ENCODE measurements around the gene EPHA5.

EPHA5 gene

GRCh38 chr4:65498606-65499005 lies 171.7 kb downstream of the EPHA5 start:
- no peak for DNase-seq (ENCODE audit: low read depth in 2 of 2)

- DNase-seq (ENCODE audit: low read depth in 2 of 2) = no peak
Observed at GRCh38 chr4:65495439-65495838, 174.8 kb downstream of the EPHA5 start.

GRCh38 chr4:65482410-65482809 lies 187.9 kb downstream of the EPHA5 start:
- no peak for DNase-seq (ENCODE audit: low read depth in 2 of 2)

GRCh38 chr4:65472531-65472930 lies 197.8 kb downstream of the EPHA5 start:
- no peak for DNase-seq (ENCODE audit: low read depth in 2 of 2)

GRCh38 chr4:65467068-65467680 lies 203.1 kb downstream of the EPHA5 start:
- no peak for DNase-seq (ENCODE audit: low read depth in 2 of 2)

- no peak for DNase-seq (ENCODE audit: low read depth in 2 of 2)
Observed at GRCh38 chr4:65461781-65462180, 208.5 kb downstream of the EPHA5 start.

GRCh38 chr4:65457011-65457410 lies 213.3 kb downstream of the EPHA5 start:
- DNase-seq (ENCODE audit: low read depth in 2 of 2) = no peak

GRCh38 chr4:65456579-65456978 lies 213.7 kb downstream of the EPHA5 start:
- DNase-seq (ENCODE audit: low read depth in 2 of 2) = no peak

GRCh38 chr4:65453398-65453797 lies 216.9 kb downstream of the EPHA5 start:
- DNase-seq (ENCODE audit: low read depth in 2 of 2) = no peak

GRCh38 chr4:65450899-65451298 lies 219.4 kb downstream of the EPHA5 start:
- DNase-seq (ENCODE audit: low read depth in 2 of 2) = no peak

GRCh38 chr4:65437102-65437501 lies 233.2 kb downstream of the EPHA5 start:
- no peak for DNase-seq (ENCODE audit: low read depth in 2 of 2)

GRCh38 chr4:65422109-65422508 lies 248.2 kb downstream of the EPHA5 start:
- DNase-seq (ENCODE audit: low read depth in 2 of 2) = no peak

- DNase-seq (ENCODE audit: low read depth in 2 of 2) = no peak
Observed at GRCh38 chr4:65420036-65420435, 250.3 kb downstream of the EPHA5 start.

GRCh38 chr4:65416891-65417290 lies 253.4 kb downstream of the EPHA5 start:
- no peak for DNase-seq (ENCODE audit: low read depth in 2 of 2)

GRCh38 chr4:65407483-65407882 lies 262.8 kb downstream of the EPHA5 start:
- DNase-seq (ENCODE audit: low read depth in 2 of 2) = no peak

GRCh38 chr4:65401083-65401482 lies 269.2 kb downstream of the EPHA5 start:
- DNase-seq (ENCODE audit: low read depth in 2 of 2) = no peak

GRCh38 chr4:65399084-65399483 lies 271.2 kb downstream of the EPHA5 start:
- no peak for DNase-seq (ENCODE audit: low read depth in 2 of 2)

GRCh38 chr4:65393078-65393477 lies 277.2 kb downstream of the EPHA5 start:
- DNase-seq (ENCODE audit: low read depth in 2 of 2) = no peak

- no peak for DNase-seq (ENCODE audit: low read depth in 2 of 2)
Observed at GRCh38 chr4:65392488-65392887, 277.8 kb downstream of the EPHA5 start.

GRCh38 chr4:65391814-65392213 lies 278.5 kb downstream of the EPHA5 start:
- DNase-seq (ENCODE audit: low read depth in 2 of 2) = no peak

- no peak for DNase-seq (ENCODE audit: low read depth in 2 of 2)
Observed at GRCh38 chr4:65391382-65391781, 278.9 kb downstream of the EPHA5 start.

- DNase-seq (ENCODE audit: low read depth in 2 of 2) = no peak
Observed at GRCh38 chr4:65386927-65387326, 283.4 kb downstream of the EPHA5 start.

- peak in 1 of 2 experiments; percentile 2 for DNase-seq (ENCODE audit: low read depth in 2 of 2)
Observed at GRCh38 chr4:65383589-65384305, 286.5 kb downstream of the EPHA5 start.

GRCh38 chr4:65381648-65382047 lies 288.6 kb downstream of the EPHA5 start:
- no peak for DNase-seq (ENCODE audit: low read depth in 2 of 2)
